GM19372 (cell line): ENCODE results near the gene GRID1.

Experiments
- ATAC-seq: cut with Tn5 transposase; IDR thresholded peaks from one replicate; pipeline ENCODE4 v1.9.1; 2021; ENCODE audit warnings: mild to moderate bottlenecking, low read depth, moderate library complexity; ENCODE audit not compliant: unreplicated experiment

GRID1 gene

GRCh38 chr10:85891472-85891871, 475.1 kb downstream of the GRID1 start:
- ATAC-seq = no peak

- no peak for ATAC-seq
Observed at GRCh38 chr10:85888559-85888958, 478.0 kb downstream of the GRID1 start.

GRCh38 chr10:85888004-85888403, 478.6 kb downstream of the GRID1 start:
- ATAC-seq = no peak

- no peak for ATAC-seq
Observed at GRCh38 chr10:85874208-85874607, 492.4 kb downstream of the GRID1 start.

- no peak for ATAC-seq
Observed at GRCh38 chr10:85873063-85873462, 493.5 kb downstream of the GRID1 start.

GRCh38 chr10:85868627-85869499, 497.7 kb downstream of the GRID1 start:
- no peak for ATAC-seq

- no peak for ATAC-seq
Observed at GRCh38 chr10:85864868-85865526, 501.6 kb downstream of the GRID1 start.

GRCh38 chr10:85864173-85864549, 502.4 kb downstream of the GRID1 start:
- no peak for ATAC-seq

- no peak for ATAC-seq
Observed at GRCh38 chr10:85863301-85864172, 503.1 kb downstream of the GRID1 start.

- no peak for ATAC-seq
Observed at GRCh38 chr10:85862771-85863170, 503.8 kb downstream of the GRID1 start.

GRCh38 chr10:85861513-85862197, 504.9 kb downstream of the GRID1 start:
- ATAC-seq = no peak

GRCh38 chr10:85859859-85860258, 506.7 kb downstream of the GRID1 start:
- no peak for ATAC-seq

- no peak for ATAC-seq
Observed at GRCh38 chr10:85858776-85859515, 507.6 kb downstream of the GRID1 start.

- ATAC-seq = no peak
Observed at GRCh38 chr10:85857791-85858190, 508.8 kb downstream of the GRID1 start.

- ATAC-seq = no peak
Observed at GRCh38 chr10:85857305-85857704, 509.3 kb downstream of the GRID1 start.

- no peak for ATAC-seq
Observed at GRCh38 chr10:85851934-85852333, 514.7 kb downstream of the GRID1 start.

GRCh38 chr10:85851325-85851724, 515.3 kb downstream of the GRID1 start:
- no peak for ATAC-seq

- ATAC-seq = no peak
Observed at GRCh38 chr10:85850736-85851135, 515.9 kb downstream of the GRID1 start.

- ATAC-seq = no peak
Observed at GRCh38 chr10:85849315-85849714, 517.3 kb downstream of the GRID1 start.

- ATAC-seq = no peak
Observed at GRCh38 chr10:85848756-85849155, 517.8 kb downstream of the GRID1 start.
